A673 (cell line): ENCODE measurements around the gene DNAH2. TPM values are rescaled to one million over a fixed set of nuclear protein-coding genes. Genes with fewer than 3 reads are reported as not detected.

ENCODE experiments used
- BruUV-seq: library from RNA; stranded (reverse); fragments of 400-500 nt; replicated peaks from 2 replicates; lab custom pipeline; 2021; lab: Mats Ljungman, UMichigan
- CTCF ChIA-PET: fragments of 300-600 bp; sonication (Branson Sonifier 250); formaldehyde crosslinking; loops from one replicate; lab custom pipeline; 2022; ENCODE audit warnings: antibody characterized with exemption; lab: Charles Lee
- POLR2A ChIA-PET: fragments of 300-600 bp; sonication (Branson Sonifier 250); formaldehyde crosslinking; loops from one replicate; lab custom pipeline; 2022; ENCODE audit warnings: antibody characterized with exemption; ENCODE audit not compliant: low non-redundant PET; lab: Charles Lee
- DNase-seq: peaks from one replicate; pipeline ENCODE4 v3.0.0-alpha.2; 2015; ENCODE audit warnings: low spot score
- H3K27ac ChIP-seq: fragments of 200-600 bp; sonication (generic); 2 replicates; pipeline ENCODE4 v1.5.1; 2016; ENCODE audit warnings: mixed run types, low read depth, mild to moderate bottlenecking, mixed read lengths, antibody characterized with exemption, low read length; ENCODE audit not compliant: poor library complexity, severe bottlenecking
- H3K27me3 ChIP-seq: fragments of 200-600 bp; sonication (generic); replicated peaks from 2 replicates; pipeline ENCODE4 v1.6.1; 2017; ENCODE audit warnings: mixed run types, low read depth, mild to moderate bottlenecking, mixed read lengths, antibody characterized with exemption, low read length; ENCODE audit not compliant: insufficient read depth, poor library complexity
- H3K36me3 ChIP-seq: fragments of 200-600 bp; sonication (generic); 2 replicates; pipeline ENCODE4 v1.6.1; 2016; ENCODE audit warnings: mixed run types, mild to moderate bottlenecking, mixed read lengths, antibody characterized with exemption, low read length; ENCODE audit not compliant: insufficient read depth, poor library complexity, severe bottlenecking
- H3K4me1 ChIP-seq: fragments of 200-600 bp; sonication (generic); 2 replicates; pipeline ENCODE4 v1.6.1; 2017; ENCODE audit warnings: mixed run types, mild to moderate bottlenecking, mixed read lengths, antibody characterized with exemption, low read length; ENCODE audit not compliant: insufficient read depth, poor library complexity, severe bottlenecking
- H3K4me3 ChIP-seq: fragments of 200-600 bp; sonication (generic); 2 replicates; pipeline ENCODE4 v1.5.1; 2016; ENCODE audit warnings: low read depth, mixed run types, mild to moderate bottlenecking, mixed read lengths, low read length; ENCODE audit not compliant: poor library complexity, severe bottlenecking
- H3K9me3 ChIP-seq: fragments of 200-600 bp; sonication (generic); 2 replicates; pipeline ENCODE4 v1.6.1; 2016; ENCODE audit warnings: mixed run types, low read depth, mild to moderate bottlenecking, mixed read lengths, antibody characterized with exemption, low read length; ENCODE audit not compliant: poor library complexity, severe bottlenecking
- EZH2 ChIP-seq: fragments of 200-600 bp; sonication (generic); IDR thresholded peaks from 2 replicates; pipeline ENCODE4 v1.6.1; 2017; ENCODE audit warnings: borderline replicate concordance, low read depth, mild to moderate bottlenecking, mixed read lengths, antibody characterized with exemption, low read length; ENCODE audit not compliant: poor library complexity, severe bottlenecking
- intact Hi-C: fragments of 100-400 bp; cut with micrococcal nuclease; formaldehyde crosslinking; loops from one replicate; pipeline ENCODE4 v1.10.0; 2022; ENCODE audit not compliant: unreplicated experiment
- total RNA-seq: library from RNA; stranded (reverse); gene quantifications from 2 replicates; pipeline ENCODE4 v1.2.3, GENCODE V29; 2021
- TF ChIP-seq, protein P1 (sequence below): fragments of 300-800, 200-600 bp; sonication (generic); conservative IDR thresholded peaks from 2 replicates; pipeline ENCODE4 v1.5.1; 2017; ENCODE audit warnings: low read depth, mild to moderate bottlenecking, antibody characterized with exemption, low read length, moderate library complexity, mixed read lengths

DNAH2 gene
- total RNA-seq, 1 experiment from 2014 or later, result 0.15 TPM

- Histone ChIP-seq H3K4me3 (no peak overlapping the region), H3K9me3 (no peaks in the 10 kb centered on the region), H3K36me3 (no peaks in the 10 kb centered on the region), H3K27me3 (peaks cover 6% of the 10 kb centered on the region), H3K27ac (no peak overlapping the region), H3K4me1 (no peaks in the 10 kb centered on the region)
- no peak for DNase-seq
- no peak for TF ChIP-seq EZH2
- TF ChIP-seq, protein P1, sequence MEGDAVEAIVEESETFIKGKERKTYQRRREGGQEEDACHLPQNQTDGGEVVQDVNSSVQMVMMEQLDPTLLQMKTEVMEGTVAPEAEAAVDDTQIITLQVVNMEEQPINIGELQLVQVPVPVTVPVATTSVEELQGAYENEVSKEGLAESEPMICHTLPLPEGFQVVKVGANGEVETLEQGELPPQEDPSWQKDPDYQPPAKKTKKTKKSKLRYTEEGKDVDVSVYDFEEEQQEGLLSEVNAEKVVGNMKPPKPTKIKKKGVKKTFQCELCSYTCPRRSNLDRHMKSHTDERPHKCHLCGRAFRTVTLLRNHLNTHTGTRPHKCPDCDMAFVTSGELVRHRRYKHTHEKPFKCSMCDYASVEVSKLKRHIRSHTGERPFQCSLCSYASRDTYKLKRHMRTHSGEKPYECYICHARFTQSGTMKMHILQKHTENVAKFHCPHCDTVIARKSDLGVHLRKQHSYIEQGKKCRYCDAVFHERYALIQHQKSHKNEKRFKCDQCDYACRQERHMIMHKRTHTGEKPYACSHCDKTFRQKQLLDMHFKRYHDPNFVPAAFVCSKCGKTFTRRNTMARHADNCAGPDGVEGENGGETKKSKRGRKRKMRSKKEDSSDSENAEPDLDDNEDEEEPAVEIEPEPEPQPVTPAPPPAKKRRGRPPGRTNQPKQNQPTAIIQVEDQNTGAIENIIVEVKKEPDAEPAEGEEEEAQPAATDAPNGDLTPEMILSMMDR, result no peak
- intact Hi-C loops, result no loop called here
- ChIA-PET POLR2A (no interaction called here), CTCF (no interaction called here)
- no TSS peak for BruUV-seq
Observed at GRCh38 chr17:7780736-7781135, 63.2 kb downstream of the DNAH2 start.

DNA sequence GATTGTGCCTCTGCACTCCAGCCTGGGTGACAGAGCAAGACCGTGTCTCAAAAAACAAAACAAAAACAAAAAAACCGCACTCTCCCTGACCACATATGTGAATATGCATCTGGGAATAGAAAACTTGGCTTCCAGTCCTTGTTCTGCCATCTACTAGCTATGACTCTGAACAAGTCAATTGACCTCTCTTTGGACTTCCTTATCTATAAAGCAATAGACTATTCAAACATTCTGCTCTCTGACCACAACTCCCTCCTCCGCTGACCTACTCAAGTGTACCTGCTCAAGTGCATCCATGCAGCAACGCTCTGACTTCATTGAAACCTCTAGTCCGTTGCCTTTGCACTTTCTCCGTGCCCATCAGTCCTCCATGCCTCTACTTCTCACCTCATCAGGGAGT, 63.9 kb downstream of the DNAH2 start:
- Histone ChIP-seq H3K27ac (no peak overlapping the region), H3K27me3 (peaks cover 6% of the 10 kb centered on the region), H3K9me3 (no peaks in the 10 kb centered on the region), H3K4me3 (no peak overlapping the region), H3K36me3 (no peaks in the 10 kb centered on the region), H3K4me1 (no peaks in the 10 kb centered on the region)
- POLR2A ChIA-PET, result no interaction called here
- no TSS peak for BruUV-seq
- TF ChIP-seq, protein P1, result no peak
- no peak for TF ChIP-seq EZH2
- no peak for DNase-seq
- CTCF ChIA-PET, result no interaction called here
- intact Hi-C loops, result no loop called here

- TF ChIP-seq, protein P1, result peak; percentile 40
- TF ChIP-seq EZH2, result no peak
- ChIA-PET CTCF (interaction anchor here (1.5 kb wide), 1 partner anchor 39 kb away, joined by 17 read pairs; no protein-coding TSS in a partner anchor), POLR2A (no interaction called here)
- H3K4me1 ChIP-seq, result no peaks in the 10 kb centered on the region
- no peak overlapping the region for H3K27ac ChIP-seq
- H3K9me3 ChIP-seq, result no peaks in the 10 kb centered on the region
- H3K4me3 ChIP-seq, result no peak overlapping the region
- intact Hi-C loops, result no loop called here
- H3K27me3 ChIP-seq, result peaks cover 6% of the 10 kb centered on the region
- no peak for DNase-seq
- no peaks in the 10 kb centered on the region for H3K36me3 ChIP-seq
- BruUV-seq, result no TSS peak
Observed at GRCh38 chr17:7782240-7782639, 64.7 kb downstream of the DNAH2 start.
